ENCODE data around the gene GEMIN5. TPM values are rescaled to one million over a fixed set of nuclear protein-coding genes. Genes with fewer than 3 reads are reported as not detected.

GEMIN5 gene
- total and polyA plus RNA-seq, 2 of the 8 experiments (the other 6 are each of a cell fraction or from before 2014, with no cell fraction given): 12.8 to 47.0 TPM

DNA sequence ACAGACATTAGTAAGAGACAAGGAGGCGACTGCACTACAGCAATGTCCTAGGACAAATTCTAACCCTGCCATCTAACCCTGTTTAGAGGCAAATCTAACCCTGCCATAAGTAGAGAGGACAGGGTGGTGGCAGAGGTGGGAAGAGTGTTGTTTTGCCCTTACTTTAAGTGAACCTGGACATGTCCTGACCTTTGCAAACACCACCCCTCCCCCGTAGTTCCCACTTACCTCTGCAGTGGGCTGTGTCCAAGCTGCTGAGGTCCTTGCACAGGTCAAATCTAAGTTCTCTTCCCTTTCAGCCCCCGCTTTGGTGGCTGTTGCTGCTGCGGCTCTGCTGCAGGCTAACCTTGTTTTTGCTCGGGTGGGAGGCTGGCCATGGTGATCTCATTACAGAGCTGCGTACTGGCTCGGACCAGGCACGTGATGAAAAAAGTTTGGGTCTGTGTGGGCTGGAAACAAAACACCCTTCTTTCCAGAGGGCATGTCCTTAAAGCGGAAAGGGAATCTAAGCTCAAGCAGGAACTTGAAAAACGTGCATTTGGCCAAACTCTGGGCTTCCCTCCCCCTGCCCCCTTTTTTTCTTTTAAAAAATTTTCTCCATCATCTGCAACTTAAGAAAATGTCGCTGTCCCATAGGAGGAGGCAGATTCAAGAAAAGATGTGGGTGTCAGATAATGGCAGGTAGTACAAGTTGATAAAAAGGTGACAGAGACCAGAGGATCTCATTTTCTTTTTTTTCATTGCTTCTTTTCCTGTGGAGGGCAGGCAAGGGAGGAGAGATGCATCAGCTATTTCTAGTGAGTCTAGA lies 87.6 kb downstream of the GEMIN5 start, which contains the start of gene FAXDC2 (continued):
- TF ChIP-seq, protein P1, sequence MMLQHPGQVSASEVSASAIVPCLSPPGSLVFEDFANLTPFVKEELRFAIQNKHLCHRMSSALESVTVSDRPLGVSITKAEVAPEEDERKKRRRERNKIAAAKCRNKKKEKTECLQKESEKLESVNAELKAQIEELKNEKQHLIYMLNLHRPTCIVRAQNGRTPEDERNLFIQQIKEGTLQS (IDR thresholded peaks at IDR 0.05; ENCODE audit: insufficient read depth, low read depth, low read length): peak; percentile 33; the same call in 1 of the 2 replicates
- TF ChIP-seq BACH1 (IDR thresholded peaks at IDR 0.05; ENCODE audit: low read length) (no peak), EP300 (IDR thresholded peaks at IDR 0.05; ENCODE audit: borderline replicate concordance in 1 of 2, low read depth in 2 of 2, low read length in 2 of 2) (no peak), BRCA1 (IDR thresholded peaks at IDR 0.05; ENCODE audit: low read depth, low read length) (no peak), TCF12 (IDR thresholded peaks at IDR 0.05; ENCODE audit: low read depth, low read length) (no peak), NANOG (IDR thresholded peaks at IDR 0.05; ENCODE audit: insufficient read depth, low read depth, low read length, poor library complexity, severe bottlenecking) (no peak), KDM5A (IDR thresholded peaks at IDR 0.05; ENCODE audit: low read length) (no peak), SRF (IDR thresholded peaks at IDR 0.05; ENCODE audit: low read depth, low read length) (no peak)
- TF ChIP-seq, protein P2, sequence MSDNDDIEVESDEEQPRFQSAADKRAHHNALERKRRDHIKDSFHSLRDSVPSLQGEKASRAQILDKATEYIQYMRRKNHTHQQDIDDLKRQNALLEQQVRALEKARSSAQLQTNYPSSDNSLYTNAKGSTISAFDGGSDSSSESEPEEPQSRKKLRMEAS (IDR thresholded peaks at IDR 0.05): peak; percentile 64

All from H1 (cell line).